GM12875 (cell line): ENCODE data around the gene ATP2B2.

Experiments
- H3K4me3 ChIP-seq: one replicate; pipeline ENCODE4 v1.5.1; 2011; ENCODE audit warnings: low read depth, low read length, control low read depth
- TF ChIP-seq, protein P1 (sequence below): IDR thresholded peaks from 2 replicates; pipeline ENCODE4 v1.5.1; 2011; ENCODE audit warnings: low read depth, mild to moderate bottlenecking, control low read depth, inconsistent platforms, low read length, moderate library complexity, borderline replicate concordance; ENCODE audit not compliant: insufficient read depth

The ATP2B2 gene

DNA sequence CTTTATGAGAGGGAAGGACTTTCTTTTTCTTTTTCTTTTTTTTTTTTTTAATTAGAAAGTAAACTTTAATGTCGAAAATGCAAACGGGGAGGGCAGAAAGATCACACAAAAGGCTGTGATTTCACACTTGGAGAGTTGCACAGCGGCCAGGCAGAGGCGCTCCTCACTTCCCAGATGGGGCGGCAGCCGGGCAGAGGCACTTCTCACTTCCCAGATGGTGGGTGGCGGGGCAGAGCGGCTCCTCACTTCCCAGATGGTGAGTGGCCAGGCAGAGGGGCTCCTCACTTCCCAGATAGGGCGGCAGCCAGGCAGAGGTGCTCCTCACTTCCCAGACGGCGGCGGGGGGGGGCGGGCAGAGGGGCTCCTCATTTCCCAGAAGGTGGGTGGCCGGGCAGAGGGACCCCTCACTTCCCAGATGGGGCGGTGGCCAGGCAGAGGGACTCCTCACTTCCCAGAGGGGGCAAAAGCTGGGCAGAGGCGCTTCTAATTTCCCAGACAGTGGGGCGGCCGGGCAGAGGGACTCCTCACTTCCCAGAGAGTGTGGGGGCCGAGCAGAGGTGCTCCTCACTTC lies 88.6 kb downstream of the ATP2B2 start:
- TF ChIP-seq, protein P1, sequence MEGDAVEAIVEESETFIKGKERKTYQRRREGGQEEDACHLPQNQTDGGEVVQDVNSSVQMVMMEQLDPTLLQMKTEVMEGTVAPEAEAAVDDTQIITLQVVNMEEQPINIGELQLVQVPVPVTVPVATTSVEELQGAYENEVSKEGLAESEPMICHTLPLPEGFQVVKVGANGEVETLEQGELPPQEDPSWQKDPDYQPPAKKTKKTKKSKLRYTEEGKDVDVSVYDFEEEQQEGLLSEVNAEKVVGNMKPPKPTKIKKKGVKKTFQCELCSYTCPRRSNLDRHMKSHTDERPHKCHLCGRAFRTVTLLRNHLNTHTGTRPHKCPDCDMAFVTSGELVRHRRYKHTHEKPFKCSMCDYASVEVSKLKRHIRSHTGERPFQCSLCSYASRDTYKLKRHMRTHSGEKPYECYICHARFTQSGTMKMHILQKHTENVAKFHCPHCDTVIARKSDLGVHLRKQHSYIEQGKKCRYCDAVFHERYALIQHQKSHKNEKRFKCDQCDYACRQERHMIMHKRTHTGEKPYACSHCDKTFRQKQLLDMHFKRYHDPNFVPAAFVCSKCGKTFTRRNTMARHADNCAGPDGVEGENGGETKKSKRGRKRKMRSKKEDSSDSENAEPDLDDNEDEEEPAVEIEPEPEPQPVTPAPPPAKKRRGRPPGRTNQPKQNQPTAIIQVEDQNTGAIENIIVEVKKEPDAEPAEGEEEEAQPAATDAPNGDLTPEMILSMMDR: no peak
- no peak overlapping the region for H3K4me3 ChIP-seq

DNA sequence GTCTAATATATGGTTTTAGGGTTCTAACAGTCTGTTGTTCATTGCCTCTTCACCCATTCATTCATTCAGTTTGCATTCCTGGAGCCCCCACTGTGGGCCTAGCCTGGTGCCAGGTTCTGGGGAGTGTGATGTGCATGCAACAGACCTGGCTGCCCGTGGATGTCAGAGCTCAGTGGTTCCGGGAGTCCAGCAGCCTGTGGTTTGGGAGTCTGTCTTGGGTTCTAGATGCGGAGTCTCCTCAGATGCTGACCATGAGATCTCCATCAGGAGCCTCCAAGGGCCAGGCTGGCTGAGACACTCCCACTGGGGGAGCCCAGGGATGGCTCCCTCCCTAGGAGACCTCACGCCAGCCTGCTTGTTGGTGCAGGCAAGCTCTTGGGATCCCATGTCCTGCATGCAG lies 92.3 kb downstream of the ATP2B2 start:
- TF ChIP-seq, protein P1: no peak
- H3K4me3 ChIP-seq: no peak overlapping the region

DNA sequence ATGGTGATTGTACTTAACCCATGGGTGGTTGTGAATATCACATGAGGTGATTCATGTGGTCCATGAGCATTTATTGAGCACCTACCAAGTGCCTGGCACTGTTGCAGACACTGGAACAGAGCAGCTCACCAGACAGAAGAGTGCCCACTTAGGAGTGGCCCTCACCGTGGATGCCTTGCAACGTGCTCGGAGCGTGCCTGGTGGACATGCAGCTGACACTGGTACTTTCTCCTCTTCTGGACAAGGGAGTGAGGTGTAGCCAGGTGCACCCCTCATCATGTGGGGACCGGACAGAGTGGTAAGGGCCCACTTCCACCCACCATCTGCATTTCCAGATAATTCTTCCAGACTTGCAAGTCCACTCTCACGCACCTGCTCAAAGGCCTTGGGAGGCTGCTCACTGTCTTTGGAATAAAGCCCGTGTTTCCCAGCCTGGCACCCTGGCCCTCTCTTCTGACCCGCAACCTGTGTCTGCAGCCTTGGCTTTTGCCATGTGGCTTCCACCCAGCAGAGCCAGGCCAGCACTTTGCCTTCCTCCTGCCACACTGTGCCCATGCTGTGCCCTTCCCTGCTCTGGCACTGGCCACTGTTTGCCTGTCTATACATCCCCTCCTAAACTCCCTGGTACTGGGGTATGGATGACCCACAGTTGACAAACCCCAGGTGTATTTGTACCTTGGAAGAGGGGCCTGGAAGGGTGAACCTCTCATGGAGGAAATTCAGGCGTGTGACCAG lies 93.6 kb downstream of the ATP2B2 start:
- no peak overlapping the region for H3K4me3 ChIP-seq
- TF ChIP-seq, protein P1: no peak

DNA sequence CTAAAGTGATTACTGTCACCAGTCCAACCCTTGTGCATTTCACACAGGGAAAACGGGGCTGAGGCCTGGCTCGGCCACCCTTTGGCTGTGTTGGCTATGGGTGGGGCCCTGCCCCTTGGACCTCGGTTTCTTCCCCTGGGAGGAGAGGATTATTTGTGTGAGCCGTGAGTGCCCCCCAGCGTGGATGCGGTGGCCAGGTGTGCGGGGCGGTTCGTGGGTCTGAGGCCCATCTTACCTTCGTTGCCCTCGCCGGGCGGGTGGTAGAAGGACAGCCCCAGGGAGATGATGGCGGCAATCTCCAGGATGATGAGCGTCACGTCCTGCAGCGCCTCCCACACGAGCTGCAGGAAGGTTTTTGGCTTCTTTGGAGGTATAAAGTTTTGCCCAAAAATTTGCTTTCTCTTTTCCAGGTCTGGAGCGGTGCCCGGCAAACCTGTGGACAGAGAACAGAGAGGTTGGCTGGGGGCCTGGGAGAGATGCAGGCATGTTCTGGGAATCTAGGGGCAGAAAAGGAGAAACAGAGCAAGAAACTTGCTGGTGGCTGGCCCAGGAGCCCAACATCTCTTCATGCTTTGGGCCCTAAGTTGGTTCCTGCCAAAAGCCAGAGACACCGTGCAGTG lies 94.9 kb downstream of the ATP2B2 start:
- TF ChIP-seq, protein P1: no peak
- H3K4me3 ChIP-seq: no peak overlapping the region

DNA sequence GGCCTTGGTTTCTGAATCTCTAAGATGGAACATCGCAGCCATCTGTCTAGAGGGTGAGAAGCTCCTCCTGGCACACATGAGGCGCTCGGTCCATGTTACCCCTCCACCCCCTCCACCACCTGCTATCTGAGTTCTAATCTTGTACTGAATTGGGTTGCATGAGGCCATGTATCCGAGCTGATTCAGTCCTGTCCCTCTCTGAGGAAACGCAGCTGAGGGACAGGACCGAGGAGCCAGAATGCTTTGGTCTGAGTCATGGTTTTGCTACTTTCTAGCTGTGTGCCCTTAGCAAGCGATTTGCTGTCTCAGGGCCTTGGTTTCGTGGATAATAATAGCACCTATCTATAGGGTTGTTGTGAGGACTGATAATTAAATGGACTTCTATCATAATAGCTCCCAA lies 96.7 kb downstream of the ATP2B2 start:
- TF ChIP-seq, protein P1: no peak
- H3K4me3 ChIP-seq: no peak overlapping the region

DNA sequence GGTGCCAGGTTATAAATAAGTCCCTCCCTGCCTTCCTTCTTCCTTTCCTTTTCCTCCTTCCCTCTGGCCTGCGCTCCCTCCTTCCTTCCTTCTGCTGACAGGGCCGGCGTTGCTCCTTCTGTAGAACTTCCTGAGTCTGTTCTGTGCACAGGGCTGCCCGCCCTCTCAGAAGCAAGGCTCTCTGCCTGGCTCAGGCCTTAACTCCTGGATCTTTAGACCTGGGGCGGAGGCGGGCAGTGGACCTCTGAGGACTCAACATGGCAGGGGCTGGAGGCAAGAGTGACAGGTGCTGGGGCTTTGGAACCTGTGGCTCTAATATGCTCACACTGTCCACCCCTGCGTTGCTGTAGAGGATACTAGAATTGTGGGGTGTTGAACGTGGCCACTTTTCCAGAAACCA lies 98.0 kb downstream of the ATP2B2 start:
- no peak overlapping the region for H3K4me3 ChIP-seq
- TF ChIP-seq, protein P1: no peak

DNA sequence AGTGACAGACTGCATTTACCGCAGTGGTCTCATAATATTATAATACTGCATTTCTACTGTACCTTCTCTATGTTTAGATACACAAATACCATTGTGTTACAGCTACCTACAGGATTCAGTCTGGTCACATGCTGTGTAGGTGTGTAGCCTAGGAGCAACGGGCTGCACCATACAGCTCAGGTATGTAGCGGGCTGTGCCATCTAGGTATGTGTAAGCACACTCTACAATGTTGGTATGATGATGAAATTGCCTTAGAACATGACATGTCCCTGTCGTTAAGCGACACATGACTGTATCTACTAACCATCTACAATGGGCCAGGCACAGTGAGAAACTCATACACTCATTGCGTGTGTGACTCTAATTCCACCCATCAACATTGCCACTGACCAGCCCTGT lies 99.0 kb downstream of the ATP2B2 start:
- no peak overlapping the region for H3K4me3 ChIP-seq
- TF ChIP-seq, protein P1: no peak
